GM19468 (cell line): ENCODE data around the gene PAK6.

Experiments
- ATAC-seq: cut with Tn5 transposase; IDR thresholded peaks from one replicate; pipeline ENCODE4 v1.9.1; 2021; ENCODE audit warnings: mild to moderate bottlenecking, moderate library complexity, moderate number of reproducible peaks; ENCODE audit not compliant: unreplicated experiment; ENCODE audit errors: extremely low read depth

PAK6 gene

DNA sequence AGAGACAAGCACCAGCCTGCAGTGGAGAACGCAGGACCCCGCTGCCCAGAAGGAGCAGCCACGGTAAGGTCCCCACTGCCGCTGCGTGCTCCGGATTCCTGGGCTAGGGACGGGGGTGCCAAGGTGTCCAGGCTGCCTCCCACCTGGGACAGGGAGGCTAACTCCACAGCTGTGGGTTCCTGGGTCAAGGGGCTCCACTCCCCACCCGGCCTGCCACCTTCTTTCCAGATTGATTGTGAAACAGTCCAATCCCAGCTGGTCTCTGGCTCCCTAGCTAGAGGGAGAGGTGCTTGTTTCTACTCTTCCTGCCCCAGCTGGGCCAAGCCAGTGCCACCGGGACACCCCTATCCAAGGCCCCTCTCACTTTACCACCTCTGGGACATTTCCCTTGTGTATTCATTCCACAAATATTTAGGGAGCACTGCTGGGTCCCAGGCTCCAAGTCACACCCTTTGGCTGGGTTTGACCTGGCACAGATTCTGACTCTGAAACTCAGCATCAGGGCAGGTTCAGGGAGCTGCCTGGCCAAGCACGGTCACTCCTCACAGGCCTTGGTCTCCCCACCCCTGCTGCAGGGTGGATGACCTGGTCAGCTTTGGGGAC lies 1.9 kb downstream of the PAK6 start:
- ATAC-seq: no peak

DNA sequence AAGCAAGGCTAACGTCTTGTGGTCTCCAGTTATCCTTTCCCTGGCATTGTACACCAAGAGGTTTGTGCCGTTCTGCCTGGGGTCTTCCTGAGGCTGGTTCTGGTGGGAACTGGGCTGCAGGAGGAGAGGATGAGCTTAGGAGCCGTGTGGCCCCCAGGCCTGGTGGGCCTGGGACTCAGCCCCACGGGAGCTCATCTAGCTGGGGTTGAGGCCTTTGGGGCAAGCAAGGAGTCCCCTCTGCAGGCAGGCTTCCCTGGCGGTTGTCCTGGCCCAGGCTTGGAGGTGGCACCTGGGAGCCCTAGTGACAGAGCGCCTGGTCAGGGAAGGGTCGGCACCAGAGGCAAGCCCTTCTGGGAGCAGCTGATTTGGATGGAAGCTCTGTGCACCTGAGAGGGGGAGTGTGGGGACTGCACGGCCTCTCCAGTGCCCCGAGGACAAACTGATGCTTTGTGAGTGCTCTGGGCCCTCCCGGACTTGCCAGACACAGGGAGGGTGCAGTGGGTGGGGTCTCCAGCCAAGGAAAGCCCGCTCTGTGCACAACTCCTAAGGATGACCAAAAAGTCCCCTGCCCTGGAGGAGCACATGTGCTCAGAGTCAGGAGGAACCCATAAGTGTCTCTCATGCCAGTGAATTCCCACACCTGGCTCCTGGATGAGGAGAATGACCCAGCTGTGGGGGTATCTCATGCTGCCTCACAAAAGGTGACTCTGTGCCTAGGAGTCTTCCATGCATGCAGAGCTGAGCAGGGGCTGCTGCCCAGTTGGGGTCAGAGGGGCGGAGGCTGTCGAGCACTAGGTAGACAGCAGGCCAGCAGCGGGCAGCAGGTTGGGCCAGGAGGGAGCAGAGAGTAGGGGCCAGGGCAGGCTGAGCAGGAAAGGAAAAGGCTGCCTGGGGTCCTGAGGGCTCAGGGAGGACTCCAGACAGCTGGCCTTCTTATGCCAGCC lies 2.7 kb downstream of the PAK6 start:
- ATAC-seq: no peak

DNA sequence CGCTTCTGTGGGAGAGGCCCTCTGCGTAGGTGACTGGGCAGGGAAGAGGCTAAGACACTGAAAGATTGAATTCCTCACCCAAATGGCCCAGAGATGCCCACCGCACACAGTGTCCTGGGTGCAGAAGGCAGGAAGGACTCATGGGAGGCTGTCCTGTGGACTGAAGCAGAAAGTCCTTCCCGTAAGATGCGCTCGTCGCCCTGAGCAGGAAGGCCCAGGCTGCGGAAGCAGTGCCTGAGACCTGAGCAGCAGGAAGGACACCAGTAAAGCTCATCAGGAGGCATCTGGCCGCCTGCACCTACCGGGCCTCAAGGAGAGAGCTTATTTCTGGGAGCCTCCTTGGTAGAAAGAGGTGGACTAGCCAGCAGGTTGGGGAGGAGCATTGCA lies 3.3 kb downstream of the PAK6 start:
- ATAC-seq: no peak

DNA sequence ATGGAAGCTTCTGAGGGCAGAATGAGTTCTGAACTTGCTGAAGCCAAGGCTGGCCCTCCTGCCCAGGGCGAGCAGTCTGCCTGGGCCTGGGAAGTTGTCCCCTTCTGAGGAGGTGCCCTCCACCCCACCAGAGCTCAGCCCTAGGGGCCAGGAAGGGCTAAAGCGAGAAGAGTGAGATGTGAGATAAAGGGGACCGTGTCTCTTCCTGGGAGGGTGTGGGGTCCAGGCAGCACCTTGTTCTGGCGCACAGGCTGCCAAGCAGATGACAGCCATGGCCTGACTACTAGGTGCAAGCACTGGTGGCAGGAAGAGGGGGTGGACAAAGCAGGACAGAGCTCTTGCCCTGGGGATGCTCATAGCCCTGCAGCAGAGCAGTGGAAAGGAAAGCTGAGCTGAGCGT lies 3.7 kb downstream of the PAK6 start:
- ATAC-seq: no peak

DNA sequence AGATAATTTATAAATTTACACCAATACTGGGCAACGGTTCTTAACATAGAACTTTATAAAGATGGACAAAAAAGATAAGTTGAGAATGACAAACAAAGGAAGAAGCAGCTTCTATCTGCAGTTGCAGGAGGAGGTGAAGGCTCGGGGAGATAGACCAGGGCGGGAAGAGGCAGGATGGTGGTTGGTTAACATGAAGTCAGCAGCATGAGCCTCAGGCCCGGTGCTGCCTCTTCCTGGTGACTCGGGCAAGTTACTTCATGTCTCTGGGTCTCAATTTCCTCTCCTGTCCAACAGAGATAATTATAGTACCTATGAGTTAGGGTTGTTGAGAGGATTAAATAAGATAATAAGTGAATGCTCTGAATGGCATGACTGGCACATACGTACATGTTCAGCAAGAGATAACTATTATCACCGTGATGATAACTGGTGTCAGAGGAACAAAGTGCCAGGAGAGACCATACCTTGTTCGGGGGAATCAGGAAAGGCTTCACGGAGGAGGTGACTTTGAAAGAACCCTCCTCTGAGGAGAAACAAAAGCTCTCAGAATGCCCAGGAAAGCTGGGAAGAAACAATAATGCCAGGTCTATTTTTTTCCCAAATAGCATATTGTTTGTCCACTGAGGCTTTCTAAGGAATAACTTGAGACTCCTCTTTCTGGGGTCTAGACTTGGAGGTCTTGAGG lies 4.4 kb downstream of the PAK6 start:
- ATAC-seq: no peak

DNA sequence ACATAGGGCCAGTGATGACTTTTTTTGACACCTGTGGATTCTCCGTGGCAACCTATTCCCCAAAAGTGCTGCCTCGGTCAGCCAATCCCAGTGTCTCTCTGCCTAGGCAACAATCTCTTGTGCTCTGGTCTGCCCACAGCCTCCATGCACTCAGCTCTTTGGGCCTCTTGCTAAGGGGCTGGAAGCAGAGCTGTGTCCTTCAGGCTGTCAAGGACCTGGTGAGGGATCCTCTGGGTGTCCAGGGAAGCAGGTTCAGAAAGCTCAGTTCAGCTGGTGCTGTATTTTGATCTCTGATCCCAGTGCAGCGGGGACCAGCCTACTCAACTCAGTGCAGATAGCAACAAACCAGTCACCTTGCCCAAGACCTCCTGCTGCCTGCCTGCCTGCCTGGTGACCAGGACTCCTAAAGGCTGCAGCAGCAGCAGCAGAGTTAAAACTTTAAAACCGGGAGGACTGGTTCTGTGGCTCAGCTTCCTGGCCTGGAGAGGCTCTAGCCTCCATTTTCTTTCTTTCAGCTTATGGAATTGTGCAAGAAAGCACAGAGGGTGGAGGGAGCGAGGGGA lies 6.2 kb downstream of the PAK6 start:
- ATAC-seq: no peak

DNA sequence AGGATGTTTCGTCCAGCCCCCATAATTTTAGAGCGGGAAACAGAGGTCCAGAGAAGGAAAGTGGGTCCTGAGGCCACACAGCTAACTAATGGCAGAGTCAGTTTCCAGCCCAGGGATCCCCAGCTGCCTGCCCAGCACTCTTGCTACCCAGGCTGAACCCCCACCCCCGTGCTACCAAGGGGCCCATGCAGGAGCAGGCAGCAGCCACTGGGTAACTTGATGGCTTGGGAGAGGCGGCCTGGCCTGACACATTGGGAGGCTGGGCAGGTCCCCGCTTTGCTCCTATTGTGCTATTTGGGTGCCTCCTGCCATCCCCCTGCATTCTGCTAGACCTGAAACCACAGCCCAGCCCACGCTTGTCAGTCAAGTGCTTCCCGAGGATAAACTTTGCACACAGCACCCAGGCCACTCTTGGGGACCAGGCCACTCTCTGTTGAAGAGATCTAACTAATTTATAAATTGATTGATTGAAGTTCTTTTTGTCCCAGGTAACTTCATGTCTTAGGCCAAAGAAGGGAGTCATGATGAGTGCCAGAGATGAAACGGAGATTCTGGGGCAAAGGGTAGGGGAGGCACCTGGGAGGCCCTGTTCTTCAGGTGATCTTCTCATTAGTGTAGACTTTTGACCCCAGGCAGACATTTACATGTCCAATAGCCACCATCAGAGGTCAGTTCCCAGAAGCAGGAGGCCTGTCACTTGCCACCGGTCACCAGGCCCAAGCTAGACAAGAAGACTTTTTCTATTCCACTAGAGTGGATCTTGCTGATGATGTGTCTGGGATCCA lies 7.0 kb downstream of the PAK6 start:
- no peak for ATAC-seq

DNA sequence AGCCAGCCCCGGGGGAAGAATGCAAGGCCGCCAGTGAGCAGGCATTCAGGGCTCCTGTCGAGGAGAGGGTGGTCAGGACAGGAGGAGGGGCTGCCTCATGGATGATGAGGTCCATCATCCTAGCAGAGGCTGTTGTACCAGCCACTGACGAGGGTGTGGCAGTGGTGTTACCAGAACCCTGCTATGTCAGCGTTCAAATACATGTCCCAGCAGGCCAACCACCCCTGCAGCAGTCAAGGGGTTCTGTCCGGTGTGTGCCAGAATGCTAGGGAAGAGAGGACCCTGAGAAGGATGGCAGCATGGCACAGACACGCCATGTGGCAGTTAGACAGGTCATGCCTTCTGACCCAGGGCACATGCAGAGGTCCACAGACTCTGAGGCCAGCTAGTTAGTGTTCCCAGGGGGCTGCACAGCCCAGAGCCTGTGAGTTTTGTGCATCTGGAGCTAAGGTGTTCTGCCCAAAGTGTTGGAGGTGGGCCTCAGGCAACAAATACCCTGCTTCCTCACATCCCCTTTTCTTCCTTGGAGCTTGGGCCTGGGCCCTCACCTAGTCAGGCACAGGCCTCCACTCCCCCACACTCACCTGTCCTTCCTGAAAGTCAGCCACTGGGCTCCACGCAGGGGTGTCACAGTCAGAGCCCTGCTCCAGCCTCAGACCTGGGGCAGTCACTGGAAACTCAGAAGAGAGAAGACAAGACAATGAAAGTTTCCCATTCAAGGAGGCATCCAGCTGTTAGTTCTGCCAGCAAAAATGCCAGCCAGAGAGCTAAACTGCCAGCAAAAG lies 7.8 kb downstream of the PAK6 start:
- ATAC-seq: no peak

DNA sequence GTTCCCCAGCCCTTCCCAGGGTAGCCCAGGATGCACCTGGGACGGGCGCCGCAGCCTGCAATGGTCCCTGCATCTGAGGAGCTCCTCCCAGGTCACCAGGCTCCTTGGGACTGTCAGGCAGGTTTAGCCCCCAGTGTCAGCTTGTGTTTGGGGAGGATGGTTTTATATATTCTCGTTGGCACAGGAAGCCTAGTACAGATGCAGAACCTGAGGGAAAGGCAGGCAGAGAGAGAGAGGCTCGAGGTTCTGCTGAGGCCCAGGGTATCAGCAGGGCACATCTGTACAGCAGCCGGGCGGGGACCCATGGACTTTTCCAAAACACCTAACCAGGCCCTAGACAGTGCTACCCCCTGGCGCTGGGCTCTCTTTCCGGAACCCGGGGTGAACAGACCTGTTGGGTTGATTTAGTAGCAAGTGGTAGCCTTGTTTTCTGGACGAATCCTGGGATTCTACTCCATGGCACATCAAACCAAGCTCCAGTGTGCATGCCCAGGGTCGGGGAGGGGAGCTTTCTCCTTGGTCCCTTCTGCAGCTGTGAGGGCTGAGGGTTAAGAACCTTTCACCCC lies 8.6 kb downstream of the PAK6 start:
- no peak for ATAC-seq

DNA sequence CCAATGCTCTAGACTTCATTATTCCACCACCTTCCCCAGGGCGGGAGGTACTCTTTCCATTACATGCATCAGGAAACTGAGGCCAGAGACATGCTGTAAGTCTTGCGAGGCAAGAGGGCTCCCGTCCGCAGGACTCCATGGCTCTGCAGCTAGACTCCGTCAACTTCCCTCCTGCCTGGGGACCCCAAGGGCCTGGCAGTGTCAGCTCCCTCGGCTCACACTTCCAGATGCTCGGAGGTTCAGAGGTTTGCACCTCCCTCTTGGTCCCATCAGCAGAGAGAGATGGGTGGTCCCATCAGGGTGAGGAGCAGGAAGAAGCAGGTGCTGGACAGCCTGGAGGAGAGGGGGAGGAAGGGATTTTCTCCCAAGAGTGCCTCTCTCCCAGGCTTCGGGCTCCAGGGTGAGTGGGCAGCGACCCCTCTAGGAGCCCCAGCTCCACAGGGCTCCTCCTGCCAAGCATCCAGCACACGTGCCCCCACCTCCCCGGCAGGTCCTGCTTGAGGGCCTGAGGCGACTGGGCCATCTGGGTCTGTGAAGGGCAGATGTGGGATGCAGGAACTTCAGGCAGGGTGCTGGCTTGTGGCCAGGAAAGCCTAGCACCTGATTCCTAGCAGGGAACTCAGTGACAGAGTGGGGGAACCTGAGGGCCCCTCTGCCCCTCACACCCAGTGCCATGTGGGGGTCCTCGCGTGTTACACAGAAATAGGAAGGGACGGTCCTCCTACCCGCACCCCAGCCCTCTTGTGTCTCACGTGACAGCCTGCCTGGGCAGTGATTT lies 9.3 kb downstream of the PAK6 start:
- ATAC-seq: no peak

DNA sequence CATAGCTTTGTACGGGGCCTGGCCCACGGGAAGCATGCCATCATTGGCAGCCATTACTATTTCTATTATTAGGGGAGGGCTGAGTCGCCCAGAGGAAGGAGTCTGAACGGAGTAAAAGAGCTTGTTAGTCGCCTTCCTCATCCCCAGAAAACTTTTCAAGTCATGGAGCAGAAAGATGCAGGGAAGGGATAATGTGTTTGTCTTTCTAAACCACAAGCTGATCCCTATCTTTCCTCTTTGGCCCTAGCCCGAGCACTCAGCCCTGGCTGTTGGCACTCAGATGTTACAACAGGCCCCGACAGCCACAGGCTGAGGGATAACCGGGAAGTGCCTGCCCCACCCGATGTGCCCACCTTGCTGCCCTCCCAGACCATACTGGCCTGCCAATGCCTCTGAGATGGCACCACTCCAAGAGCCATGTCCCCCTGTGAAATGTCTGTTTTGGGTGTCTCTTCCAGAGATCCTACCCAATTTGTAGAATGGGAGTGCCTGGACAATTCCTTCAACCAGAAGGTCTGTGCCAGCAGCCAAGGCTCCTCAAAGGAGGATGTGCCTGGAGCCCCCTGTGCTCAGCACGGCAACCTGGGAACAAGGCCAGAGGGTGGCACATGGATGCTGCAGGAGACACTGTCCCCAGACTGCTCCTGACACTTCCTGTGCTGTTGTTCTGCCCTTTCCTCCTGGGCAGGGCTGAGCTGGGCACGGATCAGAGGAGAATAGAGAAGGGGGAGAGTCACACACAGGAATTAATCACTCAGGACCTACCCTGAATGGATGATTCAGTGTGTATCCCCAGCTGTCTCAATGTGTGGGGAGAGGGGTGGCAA lies 10.8 kb downstream of the PAK6 start:
- ATAC-seq: no peak

DNA sequence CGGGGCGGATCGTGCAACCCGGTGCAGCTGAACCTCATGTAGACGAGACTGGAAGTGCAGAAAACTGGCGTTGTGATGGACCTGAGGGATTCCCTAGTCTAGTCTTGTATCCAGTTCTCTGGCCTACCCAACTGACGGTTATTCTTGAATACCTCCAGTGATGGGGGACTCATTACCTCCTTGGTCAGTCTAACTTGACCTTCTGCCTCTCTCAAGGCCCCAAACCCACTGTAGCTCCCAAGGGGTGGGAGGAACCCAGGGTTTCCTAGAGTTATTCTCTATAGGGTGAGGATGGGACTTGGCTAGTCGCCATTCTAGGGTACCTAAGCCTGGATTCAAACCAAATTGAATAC lies 11.4 kb downstream of the PAK6 start:
- ATAC-seq: no peak

DNA sequence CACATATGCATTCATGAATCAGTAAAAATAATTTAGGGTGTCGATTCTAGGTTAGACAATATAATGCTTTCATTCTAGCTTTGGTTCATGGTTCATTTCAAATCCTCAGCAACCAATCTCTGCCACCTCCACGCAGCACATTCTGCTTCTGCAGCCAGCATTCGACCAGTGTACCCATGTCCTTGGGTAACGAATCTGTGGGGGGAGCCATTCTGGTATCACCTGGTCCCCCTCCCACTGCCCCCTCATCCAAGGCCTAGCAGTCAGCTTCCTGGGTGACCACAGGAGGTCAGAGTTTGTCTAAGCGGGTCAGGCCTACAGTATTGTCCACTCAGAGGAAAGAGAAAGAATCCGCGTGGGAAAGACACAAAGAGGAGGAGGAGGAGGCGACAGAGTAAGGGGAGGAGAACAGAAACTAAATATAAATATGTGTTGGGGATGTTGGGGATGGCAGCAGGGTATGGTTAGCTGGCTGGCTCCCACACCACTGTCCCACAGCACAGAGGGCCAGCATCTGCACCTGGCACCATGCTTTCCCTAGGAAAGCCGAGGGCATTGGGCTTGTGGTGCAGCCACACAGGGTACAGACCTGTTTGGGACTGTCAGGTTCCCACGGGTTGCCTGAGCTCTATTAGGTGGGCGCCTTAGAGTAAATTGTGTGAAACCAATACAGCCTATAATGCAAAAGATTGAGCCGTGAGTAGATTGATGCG lies 12.1 kb downstream of the PAK6 start:
- ATAC-seq: no peak

DNA sequence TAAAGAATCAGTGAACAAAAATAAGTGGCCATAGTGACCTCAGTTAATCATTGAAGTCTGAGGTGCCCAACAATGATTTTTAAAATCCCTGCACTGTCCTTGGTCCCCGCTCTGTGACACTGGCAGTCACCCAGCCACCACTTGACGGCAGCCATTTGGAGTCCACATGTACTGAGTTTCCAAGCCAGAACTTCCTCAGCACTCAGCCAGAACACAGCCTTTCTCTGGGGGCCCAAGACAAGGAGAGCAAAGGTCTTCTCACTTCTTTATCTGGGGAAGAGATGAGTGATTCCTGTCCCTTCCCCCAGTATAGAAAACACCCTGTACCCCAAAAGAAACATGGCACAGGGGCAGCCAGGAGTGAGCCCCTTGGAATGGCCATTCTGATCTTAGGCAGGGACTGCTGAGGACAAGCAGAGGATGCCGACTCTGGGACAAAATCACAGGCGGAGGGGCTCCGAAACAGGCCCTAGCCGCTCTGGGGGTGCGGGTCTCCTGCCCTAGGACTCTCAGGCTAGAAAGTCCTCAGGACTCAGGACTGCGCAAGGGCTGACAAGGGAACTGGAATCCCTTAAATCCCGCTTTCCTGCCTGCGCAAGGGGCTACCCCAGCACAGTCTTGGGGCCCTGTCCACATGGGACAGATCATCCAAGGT lies 12.8 kb downstream of the PAK6 start:
- no peak for ATAC-seq

DNA sequence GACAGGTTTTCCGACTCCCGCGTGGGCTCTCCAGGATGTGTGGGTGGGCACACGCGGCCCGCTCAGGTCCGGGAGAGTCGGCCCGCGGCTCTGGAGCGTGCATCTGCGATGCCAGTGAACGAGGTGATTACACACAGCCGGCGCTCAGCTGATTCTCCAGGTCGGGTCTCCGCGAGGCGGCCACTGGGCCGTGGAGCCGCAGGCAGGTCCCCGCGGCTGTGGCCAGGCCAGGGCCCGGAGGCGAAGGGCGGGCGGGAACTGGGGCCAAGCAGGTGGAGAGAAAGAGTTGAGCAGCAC lies 13.2 kb downstream of the PAK6 start:
- no peak for ATAC-seq

DNA sequence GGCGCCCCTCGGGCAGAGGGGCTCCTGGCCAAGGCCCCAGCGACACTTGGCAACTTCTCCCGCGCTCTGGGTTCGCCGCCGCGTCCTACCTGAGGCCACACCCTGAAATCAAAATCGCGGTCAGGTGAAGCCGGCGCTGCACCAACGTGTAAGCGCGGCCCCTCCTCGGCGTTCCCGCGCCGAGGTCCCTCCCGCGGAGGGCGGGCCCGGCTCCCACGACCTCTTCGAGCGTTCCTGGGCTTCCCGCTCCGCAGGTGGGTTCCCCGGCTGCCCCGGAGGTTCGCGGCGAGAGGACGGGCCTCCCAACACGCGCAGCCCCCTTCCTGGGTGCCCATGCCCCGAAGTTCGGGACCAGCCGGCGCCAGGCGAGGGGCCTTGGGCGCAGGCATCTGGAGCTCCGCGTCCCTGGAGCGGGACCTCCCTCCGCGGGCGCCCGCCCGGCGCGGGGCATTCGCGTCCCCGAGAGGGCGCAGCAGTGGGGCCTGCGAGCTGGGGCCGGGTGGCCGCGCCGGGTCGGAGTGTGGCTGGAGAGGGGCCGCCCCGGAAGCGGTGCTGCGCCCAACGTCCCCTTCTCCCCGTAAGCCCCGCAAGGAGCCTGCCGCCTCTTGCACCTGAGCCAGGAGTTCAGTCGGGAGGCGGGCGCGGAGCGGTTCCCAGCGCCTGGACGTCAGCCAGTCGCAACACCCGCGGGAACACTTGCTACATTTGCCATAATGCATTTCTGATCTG lies 13.7 kb downstream of the PAK6 start:
- ATAC-seq: no peak
